Neuronal stem cell (in vitro differentiated cells): ENCODE measurements around the gene SMOC2.

Source experiments
- DNase-seq: peaks from one replicate; pipeline ENCODE4 v3.0.0-alpha.2; 2013; ENCODE audit warnings: low spot score
- H2AFZ ChIP-seq: one replicate; pipeline ENCODE4 v1.6.1; 2013; ENCODE audit warnings: mild to moderate bottlenecking, low read length, inconsistent platforms
- H2AK5ac ChIP-seq: 2 replicates; pipeline ENCODE4 v1.6.1; 2013; ENCODE audit warnings: low read depth, mild to moderate bottlenecking, inconsistent platforms, low read length, moderate library complexity, mixed read lengths
- H2BK120ac ChIP-seq: 2 replicates; pipeline ENCODE4 v1.6.1; 2013; ENCODE audit warnings: low read depth, mild to moderate bottlenecking, inconsistent platforms, low read length, moderate library complexity, mixed read lengths
- H2BK12ac ChIP-seq: one replicate; pipeline ENCODE4 v1.6.1; 2013; ENCODE audit warnings: low read length, inconsistent platforms
- H2BK15ac ChIP-seq: 2 replicates; pipeline ENCODE4 v1.6.1; 2013; ENCODE audit warnings: mild to moderate bottlenecking, low read length, inconsistent platforms, mixed read lengths
- H2BK5ac ChIP-seq: one replicate; pipeline ENCODE4 v1.6.1; 2013; ENCODE audit warnings: inconsistent platforms, mild to moderate bottlenecking, low read length, moderate library complexity
- H3K14ac ChIP-seq: one replicate; pipeline ENCODE4 v1.6.1; 2013; ENCODE audit warnings: low read length, inconsistent platforms
- H3K18ac ChIP-seq: 2 replicates; pipeline ENCODE4 v1.6.1; 2013; ENCODE audit warnings: low read length, inconsistent platforms
- H3K23ac ChIP-seq: 2 replicates; pipeline ENCODE4 v1.6.1; 2013; ENCODE audit warnings: low read depth, mild to moderate bottlenecking, mixed read lengths, low read length, inconsistent platforms; ENCODE audit not compliant: poor library complexity
- H3K27ac ChIP-seq: replicated peaks from 3 replicates; pipeline ENCODE4 v1.5.1; 2013; ENCODE audit warnings: low read length, inconsistent platforms
- H3K27me3 ChIP-seq, 3 experiments: 2 replicates each; pipeline ENCODE4 v1.6.1; 2013; ENCODE audit warnings: low read length in 3 of 3, mild to moderate bottlenecking in 2 of 3, inconsistent platforms in 1 of 3, low read depth in 1 of 3, mixed read lengths in 1 of 3, moderate library complexity in 1 of 3; ENCODE audit not compliant: control insufficient read depth in 3 of 3, insufficient read depth in 3 of 3
- H3K36me3 ChIP-seq, 2 donors: replicated peaks in 1 of 2; 2 replicates each; pipeline ENCODE4 v1.6.1; 2013; ENCODE audit warnings: low read length in 2 of 2; ENCODE audit not compliant: control insufficient read depth in 2 of 2, insufficient read depth in 2 of 2
- H3K4ac ChIP-seq: 2 replicates; pipeline ENCODE4 v1.6.1; 2013; ENCODE audit warnings: inconsistent platforms, mild to moderate bottlenecking, low read length, moderate library complexity
- H3K4me1 ChIP-seq, 2 donors: 1 replicate in 1 of 2; 2 replicates in 1 of 2; pipeline ENCODE4 v1.6.1; 2013; ENCODE audit warnings: low read length in 2 of 2, low read depth in 1 of 2; ENCODE audit not compliant: control insufficient read depth in 2 of 2, insufficient read depth in 1 of 2
- H3K4me2 ChIP-seq: one replicate; pipeline ENCODE4 v1.6.1; 2013; ENCODE audit warnings: mild to moderate bottlenecking, low read length, inconsistent platforms; ENCODE audit not compliant: insufficient read depth, poor library complexity, severe bottlenecking
- H3K4me3 ChIP-seq, 2 donors: 2 replicates each; pipeline ENCODE4 v1.5.1; 2013; ENCODE audit warnings: low read length in 2 of 2, mild to moderate bottlenecking in 2 of 2, inconsistent platforms in 1 of 2, moderate library complexity in 1 of 2
- H3K79me1 ChIP-seq: one replicate; pipeline ENCODE4 v1.6.1; 2013; ENCODE audit warnings: low read depth, mild to moderate bottlenecking, inconsistent platforms, low read length, moderate library complexity
- H3K9ac ChIP-seq: one replicate; pipeline ENCODE4 v1.6.1; 2013; ENCODE audit warnings: mild to moderate bottlenecking, low read depth, low read length, inconsistent platforms; ENCODE audit not compliant: poor library complexity
- H3K9me3 ChIP-seq, 2 donors: replicated peaks in 1 of 2; 2 replicates each; pipeline versions ENCODE3 to v1.6.1; 2013; ENCODE audit warnings: low read length in 2 of 2, mild to moderate bottlenecking in 2 of 2, inconsistent platforms in 1 of 2, low read depth in 1 of 2, mixed read lengths in 1 of 2, moderate library complexity in 1 of 2; ENCODE audit not compliant: control insufficient read depth in 2 of 2, insufficient read depth in 1 of 2
- H4K8ac ChIP-seq: one replicate; pipeline ENCODE4 v1.6.1; 2013; ENCODE audit warnings: low read depth, mild to moderate bottlenecking, inconsistent platforms, low read length, moderate library complexity
- H4K91ac ChIP-seq: one replicate; pipeline ENCODE4 v1.6.1; 2013; ENCODE audit warnings: low read length, low read depth, mild to moderate bottlenecking, inconsistent platforms; ENCODE audit not compliant: poor library complexity
- WGBS, 2 donors: extraction: QIAGEN DNeasy Blood & Tissue Kit; methylation state at CpG; one replicate each; pipeline ENCODE4 v1.1.7; 2013; ENCODE audit warnings: missing lambda C conversion rate in 2 of 2, mixed read lengths in 1 of 2; ENCODE audit not compliant: insufficient read length in 2 of 2, insufficient replicate concordance in 1 of 2; ENCODE audit errors: extremely low coverage in 2 of 2; 5-methylcytosine and 5-hydroxymethylcytosine counted together

SMOC2 gene

GRCh38 chr6:168545428-168545827, 104.4 kb downstream of the SMOC2 start:
- Histone ChIP-seq H3K4me1 (peaks cover 0 to 5% of the 10 kb centered on the region in 2 donors), H3K27ac (no peak overlapping the region), H3K23ac (peak overlapping the region; percentile 86), H2BK120ac (no peak overlapping the region), H3K14ac (no peak overlapping the region), H2BK5ac (no peak overlapping the region), H3K9me3 (no peaks in the 10 kb centered on the region), H3K4ac (no peak overlapping the region), H3K4me3 (no peak overlapping the region), H2AK5ac (peak overlapping the region; percentile 77), H3K18ac (peak overlapping the region; percentile 89), H2BK12ac (no peak overlapping the region), H2AFZ (no peak overlapping the region), H3K9ac (peak overlapping the region; percentile 50), H3K27me3 (no peaks in the 10 kb centered on the region), H4K91ac (no peak overlapping the region), H3K79me1 (no peaks in the 10 kb centered on the region), H3K36me3 (no peaks in the 10 kb centered on the region), H4K8ac (no peak overlapping the region), H2BK15ac (no peak overlapping the region), H3K4me2 (no peak overlapping the region)
- no CpG with 5 or more reads among the region's 6 CpGs for WGBS, 2 donors
- no peak for DNase-seq

- Histone ChIP-seq H2BK120ac (no peak overlapping the region), H2BK12ac (no peak overlapping the region), H2AFZ (no peak overlapping the region), H3K4ac (no peak overlapping the region), H3K36me3 (no peaks in the 10 kb centered on the region), H2BK15ac (no peak overlapping the region), H3K9ac (no peak overlapping the region), H3K23ac (no peak overlapping the region), H3K4me1 (peaks cover 0 to 2% of the 10 kb centered on the region in 2 donors), H3K9me3 (no peaks in the 10 kb centered on the region), H3K4me2 (no peak overlapping the region), H4K91ac (no peak overlapping the region), H4K8ac (no peak overlapping the region), H3K27me3 (no peaks in the 10 kb centered on the region), H3K14ac (no peak overlapping the region), H2AK5ac (no peak overlapping the region), H3K4me3 (no peak overlapping the region), H2BK5ac (no peak overlapping the region), H3K27ac (no peak overlapping the region), H3K18ac (no peak overlapping the region), H3K79me1 (no peaks in the 10 kb centered on the region)
- no CpG with 5 or more reads among the region's 5 CpGs for WGBS, 2 donors
- DNase-seq = no peak
These were observed 105.2 kb downstream of the SMOC2 start for GRCh38 chr6:168546151-168546550.

GRCh38 chr6:168546730-168547129, 105.7 kb downstream of the SMOC2 start:
- Histone ChIP-seq H3K4me1 (no peaks in the 10 kb centered on the region), H2BK12ac (peak overlapping the region; percentile 30), H2AFZ (no peak overlapping the region), H4K8ac (no peak overlapping the region), H3K23ac (no peak overlapping the region), H3K27me3 (no peaks in the 10 kb centered on the region), H3K36me3 (no peaks in the 10 kb centered on the region), H2BK5ac (no peak overlapping the region), H2BK120ac (no peak overlapping the region), H3K27ac (no peak overlapping the region), H3K4ac (no peak overlapping the region), H3K79me1 (no peaks in the 10 kb centered on the region), H4K91ac (no peak overlapping the region), H2AK5ac (no peak overlapping the region), H3K4me3 (no peak overlapping the region), H2BK15ac (no peak overlapping the region), H3K9me3 (no peaks in the 10 kb centered on the region), H3K18ac (no peak overlapping the region), H3K4me2 (no peak overlapping the region), H3K14ac (no peak overlapping the region), H3K9ac (no peak overlapping the region)
- no CpG with 5 or more reads among the region's 10 CpGs for WGBS, 2 donors
- DNase-seq = no peak

- Histone ChIP-seq H4K8ac (no peak overlapping the region), H2AK5ac (no peak overlapping the region), H2BK5ac (no peak overlapping the region), H3K14ac (no peak overlapping the region), H2BK15ac (no peak overlapping the region), H3K36me3 (no peaks in the 10 kb centered on the region), H3K9ac (no peak overlapping the region), H3K9me3 (no peaks in the 10 kb centered on the region), H3K79me1 (no peaks in the 10 kb centered on the region), H3K18ac (peak overlapping the region; percentile 83), H3K4me2 (no peak overlapping the region), H3K4ac (no peak overlapping the region), H2BK12ac (no peak overlapping the region), H4K91ac (no peak overlapping the region), H3K4me1 (no peaks in the 10 kb centered on the region), H3K4me3 (no peak overlapping the region), H2BK120ac (no peak overlapping the region), H2AFZ (no peak overlapping the region), H3K27me3 (no peaks in the 10 kb centered on the region), H3K27ac (no peak overlapping the region), H3K23ac (no peak overlapping the region)
- DNase-seq = no peak
- no CpG with 5 or more reads among the region's 8 CpGs for WGBS, 2 donors
These were observed 109.3 kb downstream of the SMOC2 start for GRCh38 chr6:168550326-168550725.
